Islet precursor cell (in vitro differentiated cells): Measurements from ENCODE around the gene IQSEC1.
"Not testable (repeated sequence)": the region's sequence is repeated elsewhere in the genome, so short reads cannot be mapped to it uniquely, and the experiment has no call there.

Experiments used
- DNase-seq: peaks from one replicate; pipeline ENCODE4 v3.0.0-alpha.2; 2018

Gene IQSEC1

DNA sequence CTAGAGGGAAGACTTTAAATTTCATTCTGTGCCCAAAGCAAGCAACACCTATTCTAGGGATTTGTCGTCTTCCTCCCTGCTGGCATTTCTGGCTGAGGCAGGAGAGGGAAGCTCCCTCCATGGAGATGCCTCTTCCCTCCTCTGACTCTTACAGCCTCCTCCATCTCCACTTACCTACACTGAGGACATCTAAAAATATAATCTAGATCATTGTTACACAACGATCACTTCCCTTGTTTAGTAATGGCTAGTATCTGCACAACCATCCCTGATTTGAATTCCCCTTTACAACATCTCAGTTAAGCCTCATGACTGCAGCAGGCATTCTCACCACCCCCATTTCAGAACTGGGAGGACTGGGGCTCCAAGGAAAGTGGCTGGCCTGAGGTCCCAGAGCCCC is 219.4 kb downstream of the IQSEC1 start:
- DNase-seq, result not testable (repeated sequence)

- no peak for DNase-seq
These were observed 221.0 kb downstream of the IQSEC1 start for GRCh38 chr3:12852201-12852600.
